Activated CD8-positive, alpha-beta memory T cell treated with anti-CD3 and anti-CD28 coated beads, Interleukin-2, amount 50 U/mL, for 24 hours (primary cell): ENCODE results near the gene TPK1.

Experiments used
- DNase-seq: peaks from one replicate; pipeline ENCODE4 v3.0.0-alpha.2; 2020; ENCODE audit errors: extremely low read depth

TPK1 gene

GRCh38 chr7:144723301-144723700, 112.6 kb downstream of the TPK1 start:
- no peak for DNase-seq

DNA sequence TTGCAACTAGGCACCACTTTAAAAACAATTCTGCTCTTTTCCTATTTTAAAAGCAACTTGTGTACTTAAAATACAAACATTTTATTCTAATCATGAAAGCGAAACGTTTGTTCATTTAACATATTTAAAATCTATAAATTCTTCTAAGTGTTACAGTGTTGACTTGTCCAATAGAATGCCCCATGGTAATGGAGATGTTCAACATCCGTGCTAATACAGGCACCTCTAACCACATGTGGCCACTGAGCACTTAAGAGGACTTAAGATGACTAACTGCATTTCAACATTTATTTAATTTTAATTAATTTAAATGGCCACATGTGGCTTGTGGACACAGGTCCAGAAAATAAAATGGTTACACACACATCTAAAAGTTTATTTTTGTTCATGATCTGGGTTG, 115.1 kb downstream of the TPK1 start:
- no peak for DNase-seq

- DNase-seq = no peak
Measured at GRCh38 chr7:144720149-144720548, 115.7 kb downstream of the TPK1 start.

GRCh38 chr7:144717720-144718119, 118.1 kb downstream of the TPK1 start:
- no peak for DNase-seq

DNA sequence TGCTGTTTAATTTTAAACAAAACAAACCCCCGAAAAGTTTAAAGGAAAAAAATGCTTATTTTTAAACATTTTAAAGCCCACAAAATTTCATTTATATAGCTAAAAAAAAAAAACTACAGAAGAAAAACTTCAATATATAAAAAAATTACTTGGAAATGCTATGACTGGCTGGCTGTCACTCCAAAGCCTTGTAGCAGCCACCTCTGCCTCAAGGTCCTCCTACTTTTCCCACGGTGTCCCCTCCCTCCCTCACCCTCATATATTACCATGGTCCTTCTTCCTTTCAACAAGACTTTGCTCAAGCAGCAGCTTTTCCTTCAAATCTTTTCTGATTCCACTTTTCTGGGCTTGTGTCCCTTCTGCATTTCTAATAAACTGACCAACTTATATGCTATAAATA, 122.0 kb downstream of the TPK1 start:
- no peak for DNase-seq

DNA sequence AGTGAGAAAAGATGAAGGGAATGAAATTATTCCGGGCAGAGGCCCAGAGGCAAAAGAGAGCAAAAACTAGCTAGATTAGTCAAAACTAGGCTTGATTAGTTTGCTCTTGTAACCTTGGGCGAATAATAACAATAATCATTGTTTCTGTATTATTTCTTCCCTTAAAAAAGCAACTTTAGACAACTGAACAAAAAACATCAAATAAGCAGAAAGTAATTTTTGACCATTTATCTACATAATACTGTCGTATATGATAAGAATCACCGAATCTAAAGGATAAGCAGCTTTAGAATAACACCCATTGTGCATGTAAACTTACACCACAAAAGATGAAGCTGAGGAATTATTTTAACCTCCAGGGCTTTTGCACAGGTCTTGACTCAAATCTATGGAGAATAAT, 125.1 kb downstream of the TPK1 start:
- no peak for DNase-seq

GRCh38 chr7:144709066-144709465, 126.8 kb downstream of the TPK1 start:
- DNase-seq = no peak

DNA sequence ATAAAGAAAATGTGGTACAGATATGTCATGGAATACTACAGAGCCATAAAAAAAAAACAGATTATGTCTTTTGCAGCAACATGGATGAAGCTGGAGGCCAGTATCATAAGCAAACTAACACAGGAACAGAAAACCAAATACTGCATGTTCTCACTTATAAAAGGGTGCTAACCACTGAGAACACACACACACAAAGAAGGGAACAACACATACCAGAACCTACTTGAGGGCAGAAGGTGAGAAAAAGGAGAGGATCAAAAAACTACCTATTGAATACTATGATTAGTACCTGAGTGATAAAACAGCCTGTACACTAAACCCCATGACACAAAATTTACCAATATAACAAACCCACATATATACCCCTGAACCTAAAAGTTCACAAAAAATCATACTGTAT, 144.6 kb downstream of the TPK1 start:
- DNase-seq = no peak

DNA sequence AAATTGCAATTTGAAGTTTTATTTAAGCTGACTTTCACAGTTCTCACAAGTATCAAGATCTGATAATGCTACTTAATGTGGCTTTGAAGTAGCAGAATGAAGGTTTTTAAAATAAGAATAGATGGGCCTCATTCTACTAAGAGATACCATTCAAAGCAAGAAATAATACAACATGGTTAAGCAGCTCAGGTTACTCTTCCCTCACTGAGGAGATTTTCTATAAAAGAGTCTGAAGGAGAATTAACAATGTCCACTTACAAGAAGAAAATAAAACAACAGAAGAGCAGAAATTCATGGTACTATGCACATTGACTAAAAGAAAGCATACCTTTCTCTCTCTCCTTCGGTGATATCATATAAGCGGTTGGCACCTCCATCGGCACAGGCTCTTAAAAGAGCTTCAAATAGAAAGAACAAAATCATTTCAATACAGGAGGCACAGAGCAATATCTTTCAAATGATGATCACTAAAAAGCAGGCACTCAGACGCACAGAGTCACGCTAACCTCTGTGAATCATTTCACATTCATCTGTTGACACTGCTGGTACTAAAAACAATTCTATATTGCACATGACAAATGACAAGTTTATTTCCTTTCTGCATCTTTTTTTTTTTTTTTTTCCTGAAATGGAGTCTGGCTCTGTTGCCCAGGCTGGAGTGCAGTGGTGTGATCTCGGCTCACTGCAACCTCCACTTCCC, 153.1 kb downstream of the TPK1 start:
- no peak for DNase-seq

DNA sequence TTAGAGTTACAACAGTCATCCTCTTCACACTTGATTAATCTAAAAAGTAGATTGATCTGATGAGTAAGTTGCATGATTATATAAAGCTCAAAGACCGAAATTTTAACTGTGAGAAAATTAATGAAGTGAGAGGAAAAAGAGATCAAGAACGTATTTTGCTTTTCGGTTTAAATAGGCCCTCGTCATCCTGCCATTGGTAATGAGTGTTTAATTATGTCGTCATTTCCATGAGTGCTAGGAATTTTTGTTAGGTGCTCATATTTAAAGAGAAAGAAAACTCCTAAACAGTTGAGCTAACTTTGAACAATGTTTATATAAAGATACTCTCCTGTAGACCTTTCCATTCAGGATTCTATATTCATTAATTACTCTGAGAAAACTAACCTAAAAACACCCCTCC, 159.4 kb downstream of the TPK1 start:
- no peak for DNase-seq

- no peak for DNase-seq
Measured at GRCh38 chr7:144674550-144674949, 161.3 kb downstream of the TPK1 start.

DNA sequence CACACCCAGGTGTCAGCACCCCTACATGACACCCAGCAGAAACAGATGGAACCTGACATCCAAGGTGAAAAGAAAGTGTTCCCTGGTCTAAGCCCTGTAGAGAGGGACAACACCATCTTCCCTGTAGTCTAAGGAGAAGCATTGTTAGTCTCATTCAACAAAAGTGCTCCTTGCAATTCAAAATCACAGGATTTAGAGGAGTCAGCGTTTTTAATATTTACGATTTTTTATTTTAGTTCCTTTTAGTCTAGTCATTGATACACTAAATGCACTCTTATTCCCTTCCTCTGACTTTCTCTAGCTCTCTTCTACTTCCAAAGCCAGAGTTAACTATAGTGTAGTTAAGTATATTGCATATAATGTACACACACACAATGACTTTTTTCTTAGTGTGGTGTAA, 163.0 kb downstream of the TPK1 start:
- no peak for DNase-seq

DNA sequence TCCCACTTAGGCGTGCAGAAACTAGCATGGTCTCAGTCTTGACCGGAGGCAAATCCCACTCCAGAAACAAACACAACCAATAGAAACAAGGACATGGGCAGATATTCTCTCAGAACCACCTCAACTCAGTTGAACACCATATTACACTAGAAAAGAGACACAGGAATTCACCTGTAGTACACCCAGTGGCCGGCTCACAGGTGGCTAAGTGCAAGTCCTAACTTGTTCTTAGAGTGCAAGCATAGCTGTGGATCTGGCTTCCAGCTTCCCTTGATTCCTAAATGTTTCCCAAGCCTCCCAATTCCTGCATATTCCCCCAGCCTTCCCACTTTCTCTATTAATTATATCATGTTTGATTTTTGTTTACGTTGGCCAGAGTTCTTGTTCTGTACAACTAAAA, 164.4 kb downstream of the TPK1 start:
- DNase-seq = no peak

- DNase-seq = no peak
Measured at GRCh38 chr7:144670218-144670617, 165.6 kb downstream of the TPK1 start.

GRCh38 chr7:144668503-144668902, 167.3 kb downstream of the TPK1 start:
- DNase-seq = no peak

GRCh38 chr7:144665689-144666381, 170.0 kb downstream of the TPK1 start:
- no peak for DNase-seq

GRCh38 chr7:144659211-144659610, 176.6 kb downstream of the TPK1 start:
- DNase-seq = no peak

DNA sequence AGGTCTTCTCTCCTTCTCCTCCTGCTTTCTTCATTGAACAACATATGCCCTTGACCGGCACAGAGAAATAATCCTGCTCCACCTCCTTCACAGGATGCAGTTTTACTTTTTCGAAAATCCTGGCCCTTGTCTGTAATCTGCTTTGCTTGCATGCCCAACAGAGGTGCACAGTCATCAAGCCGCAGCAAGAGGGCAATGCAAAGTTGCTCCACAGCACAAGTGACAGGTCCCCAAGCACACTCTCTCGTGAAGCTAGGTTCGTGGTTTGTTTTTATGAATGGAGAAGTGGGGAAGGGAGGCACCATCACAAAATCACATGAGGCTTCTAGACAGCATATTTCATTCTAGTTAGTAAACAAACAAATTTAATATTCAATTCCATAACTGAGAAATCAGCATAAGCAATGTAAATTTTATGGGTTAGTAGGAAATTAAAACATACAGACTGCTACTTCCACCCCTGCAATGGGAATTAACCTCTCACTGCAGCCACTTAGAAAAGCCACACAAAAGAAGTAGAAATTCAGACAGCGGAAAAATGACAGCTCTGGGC, 178.8 kb downstream of the TPK1 start:
- DNase-seq = no peak

GRCh38 chr7:144653449-144653848, 182.4 kb downstream of the TPK1 start:
- no peak for DNase-seq

- DNase-seq = no peak
Measured at GRCh38 chr7:144650439-144650838, 185.4 kb downstream of the TPK1 start.

GRCh38 chr7:144649120-144649519, 186.7 kb downstream of the TPK1 start:
- no peak for DNase-seq

- no peak for DNase-seq
Measured at GRCh38 chr7:144641389-144642044, 194.3 kb downstream of the TPK1 start.

GRCh38 chr7:144632724-144633123, 203.1 kb downstream of the TPK1 start:
- no peak for DNase-seq
